MM.1S (cell line): ENCODE results near the gene C7.
"Not testable (repeated sequence)": the region's sequence is repeated elsewhere in the genome, so short reads cannot be mapped to it uniquely, and the experiment has no call there.

Experiments used
- CTCF ChIP-seq: fragments of 300-600 bp; sonication (generic); IDR thresholded peaks from 2 replicates; pipeline ENCODE4 v1.5.1; 2016; ENCODE audit warnings: antibody characterized with exemption, low read length, mixed read lengths
- EZH2 ChIP-seq: fragments of 300-600 bp; sonication (generic); optimal IDR thresholded peaks from 2 replicates; pipeline ENCODE3; 2017; ENCODE audit warnings: low read depth, mild to moderate bottlenecking, antibody characterized with exemption, low read length, mixed read lengths

GRCh38 chr5:40872253-40872652, 37.0 kb upstream of the C7 start:
- TF ChIP-seq CTCF, EZH2: not testable (repeated sequence)
